Neutrophil (primary cell): Measurements from ENCODE around the gene SLC25A22.

Experiments
- H3K27ac ChIP-seq: fragments of 200-600 bp; sonication (generic); 2 replicates; pipeline ENCODE4 v1.5.1; 2016; ENCODE audit warnings: mild to moderate bottlenecking, moderate library complexity
- H3K27me3 ChIP-seq: fragments of 200-600 bp; sonication (generic); 2 replicates; pipeline ENCODE4 v1.6.0; 2016; ENCODE audit warnings: mild to moderate bottlenecking
- H3K36me3 ChIP-seq: fragments of 200-600 bp; sonication (generic); 2 replicates; pipeline ENCODE4 v1.5.1; 2017
- H3K4me1 ChIP-seq, 2 experiments: fragments of 200-600 bp in 1 of 2; sonication (generic) in 1 of 2; 1 replicate in 1 of 2; 2 replicates in 1 of 2; pipeline versions ENCODE4 v1.5.1 to v1.6.1; 2013 to 2016; ENCODE audit warnings: low read depth in 1 of 2, low read length in 1 of 2, mild to moderate bottlenecking in 1 of 2, moderate library complexity in 1 of 2; ENCODE audit not compliant: control insufficient read depth in 1 of 2, insufficient read depth in 1 of 2
- H3K4me3 ChIP-seq, 2 experiments: fragments of 200-600 bp in 1 of 2; sonication (generic) in 1 of 2; 1 replicate in 1 of 2; 2 replicates in 1 of 2; pipeline ENCODE4 v1.5.1; 2013 to 2016; ENCODE audit warnings: low read depth in 1 of 2, low read length in 1 of 2, mild to moderate bottlenecking in 1 of 2, moderate library complexity in 1 of 2
- H3K9me3 ChIP-seq: fragments of 200-600 bp; sonication (generic); 2 replicates; pipeline ENCODE4 v1.5.1; 2016
- TF ChIP-seq, protein P1 (sequence below): fragments of 200-600 bp; sonication (generic); IDR thresholded peaks from 2 replicates; pipeline ENCODE4 v1.5.1; 2016; ENCODE audit warnings: antibody characterized with exemption

Gene SLC25A22

GRCh38 chr11:839280-839623, 41.2 kb upstream of the SLC25A22 start:
- Histone ChIP-seq H3K27ac (no peak overlapping the region), H3K4me3 (no peak overlapping the region), H3K27me3 (peaks cover 27% of the 10 kb centered on the region), H3K4me1 (peaks cover 35 to 48% of the 10 kb centered on the region in 2 experiments), H3K36me3 (peaks cover 46% of the 10 kb centered on the region), H3K9me3 (no peaks in the 10 kb centered on the region)
- TF ChIP-seq, protein P1, sequence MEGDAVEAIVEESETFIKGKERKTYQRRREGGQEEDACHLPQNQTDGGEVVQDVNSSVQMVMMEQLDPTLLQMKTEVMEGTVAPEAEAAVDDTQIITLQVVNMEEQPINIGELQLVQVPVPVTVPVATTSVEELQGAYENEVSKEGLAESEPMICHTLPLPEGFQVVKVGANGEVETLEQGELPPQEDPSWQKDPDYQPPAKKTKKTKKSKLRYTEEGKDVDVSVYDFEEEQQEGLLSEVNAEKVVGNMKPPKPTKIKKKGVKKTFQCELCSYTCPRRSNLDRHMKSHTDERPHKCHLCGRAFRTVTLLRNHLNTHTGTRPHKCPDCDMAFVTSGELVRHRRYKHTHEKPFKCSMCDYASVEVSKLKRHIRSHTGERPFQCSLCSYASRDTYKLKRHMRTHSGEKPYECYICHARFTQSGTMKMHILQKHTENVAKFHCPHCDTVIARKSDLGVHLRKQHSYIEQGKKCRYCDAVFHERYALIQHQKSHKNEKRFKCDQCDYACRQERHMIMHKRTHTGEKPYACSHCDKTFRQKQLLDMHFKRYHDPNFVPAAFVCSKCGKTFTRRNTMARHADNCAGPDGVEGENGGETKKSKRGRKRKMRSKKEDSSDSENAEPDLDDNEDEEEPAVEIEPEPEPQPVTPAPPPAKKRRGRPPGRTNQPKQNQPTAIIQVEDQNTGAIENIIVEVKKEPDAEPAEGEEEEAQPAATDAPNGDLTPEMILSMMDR = no peak

DNA sequence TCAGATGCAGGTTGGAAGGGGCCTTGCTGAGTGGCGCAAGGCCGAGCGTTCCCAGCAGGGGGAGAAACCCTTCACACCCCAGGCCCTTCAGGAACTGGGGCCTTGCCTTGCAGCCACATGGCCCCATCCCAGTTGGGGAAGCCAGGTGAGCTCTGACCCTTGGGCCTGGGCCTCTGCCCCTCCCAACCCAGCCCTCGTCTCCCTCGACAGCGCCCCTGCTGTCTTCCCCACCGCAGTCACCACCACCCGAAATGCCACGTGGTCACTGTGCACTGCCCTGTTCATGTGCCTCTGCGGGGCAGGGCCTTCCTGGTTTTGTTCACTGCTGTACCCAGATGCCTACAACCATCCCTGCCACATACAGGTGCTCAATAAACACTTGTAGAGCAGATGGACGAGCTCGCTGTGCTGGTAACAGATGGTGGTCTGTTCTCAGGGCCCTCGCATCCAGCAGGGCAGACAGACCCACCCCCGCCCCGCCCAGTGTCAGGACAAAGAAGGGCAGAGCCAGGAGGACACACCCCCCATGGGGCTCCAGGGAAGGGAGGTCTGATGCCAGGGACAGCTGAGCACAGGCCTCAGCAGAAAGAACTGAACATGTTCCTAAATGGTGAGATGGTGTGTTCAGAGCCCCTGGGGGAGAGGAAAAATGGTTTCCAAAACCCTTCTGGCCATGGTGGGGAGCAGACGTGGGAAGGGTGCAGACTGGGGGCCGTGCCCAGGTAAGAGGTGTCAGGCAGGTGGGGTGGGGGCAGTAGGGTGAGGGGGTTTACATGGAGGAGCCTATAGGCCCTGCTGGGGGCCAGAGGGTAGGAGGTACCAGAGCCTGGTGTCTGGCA, 40.6 kb upstream of the SLC25A22 start:
- no peak overlapping the region for H3K4me3 ChIP-seq
- H3K27me3 ChIP-seq = peaks cover 27% of the 10 kb centered on the region
- peaks cover 35 to 48% of the 10 kb centered on the region in 2 experiments for H3K4me1 ChIP-seq
- no peak overlapping the region for H3K27ac ChIP-seq
- H3K36me3 ChIP-seq = peaks cover 46% of the 10 kb centered on the region
- no peaks in the 10 kb centered on the region for H3K9me3 ChIP-seq
- TF ChIP-seq, protein P1 = no peak

DNA sequence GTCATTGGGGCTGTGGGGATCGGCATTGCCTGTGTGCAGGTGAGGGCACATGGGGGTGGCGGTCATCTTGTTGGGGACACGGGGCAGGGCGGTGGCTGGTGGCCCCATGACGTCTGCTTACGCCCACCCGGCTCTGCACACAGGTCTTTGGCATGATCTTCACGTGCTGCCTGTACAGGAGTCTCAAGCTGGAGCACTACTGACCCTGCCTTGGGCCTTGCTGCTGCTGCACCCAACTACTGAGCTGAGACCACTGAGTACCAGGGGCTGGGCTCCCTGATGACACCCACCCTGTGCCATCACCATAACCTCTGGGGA, 39.9 kb upstream of the SLC25A22 start:
- no peak overlapping the region for H3K4me3 ChIP-seq
- H3K36me3 ChIP-seq = peaks cover 46% of the 10 kb centered on the region
- H3K27ac ChIP-seq = no peak overlapping the region
- H3K9me3 ChIP-seq = no peaks in the 10 kb centered on the region
- TF ChIP-seq, protein P1 = no peak
- peaks cover 34 to 47% of the 10 kb centered on the region in 2 experiments for H3K4me1 ChIP-seq
- peaks cover 27% of the 10 kb centered on the region for H3K27me3 ChIP-seq

GRCh38 chr11:837189-837989, 39.3 kb upstream of the SLC25A22 start:
- no peak overlapping the region for H3K27ac ChIP-seq
- peaks cover 36 to 47% of the 10 kb centered on the region in 2 experiments for H3K4me1 ChIP-seq
- TF ChIP-seq, protein P1 = no peak

GRCh38 chr11:836700-837099, 38.6 kb upstream of the SLC25A22 start:
- H3K9me3 ChIP-seq = no peaks in the 10 kb centered on the region
- peaks cover 38 to 48% of the 10 kb centered on the region in 2 experiments for H3K4me1 ChIP-seq
- H3K27me3 ChIP-seq = peaks cover 37% of the 10 kb centered on the region
- TF ChIP-seq, protein P1 = no peak
- H3K27ac ChIP-seq = no peak overlapping the region
- H3K4me3 ChIP-seq = no peak overlapping the region
- H3K36me3 ChIP-seq = peaks cover 46% of the 10 kb centered on the region

More at GRCh38 chr11:837189-837989, 39.3 kb upstream of the SLC25A22 start:
- Histone ChIP-seq H3K9me3 (no peaks in the 10 kb centered on the region), H3K36me3 (peaks cover 46% of the 10 kb centered on the region), H3K27me3 (peaks cover 30% of the 10 kb centered on the region), H3K4me3 (no peak overlapping the region)
